Epidermal melanocyte (primary cell): ENCODE measurements around the gene DPF3.
"Not testable (repeated sequence)": the region's sequence is repeated elsewhere in the genome, so short reads cannot be mapped to it uniquely, and the experiment has no call there.

Source experiments
- DNase-seq: peaks from one replicate; pipeline ENCODE4 v3.0.0; 2011; ENCODE audit warnings: low spot score; ENCODE audit not compliant: insufficient read length

Gene DPF3

DNA sequence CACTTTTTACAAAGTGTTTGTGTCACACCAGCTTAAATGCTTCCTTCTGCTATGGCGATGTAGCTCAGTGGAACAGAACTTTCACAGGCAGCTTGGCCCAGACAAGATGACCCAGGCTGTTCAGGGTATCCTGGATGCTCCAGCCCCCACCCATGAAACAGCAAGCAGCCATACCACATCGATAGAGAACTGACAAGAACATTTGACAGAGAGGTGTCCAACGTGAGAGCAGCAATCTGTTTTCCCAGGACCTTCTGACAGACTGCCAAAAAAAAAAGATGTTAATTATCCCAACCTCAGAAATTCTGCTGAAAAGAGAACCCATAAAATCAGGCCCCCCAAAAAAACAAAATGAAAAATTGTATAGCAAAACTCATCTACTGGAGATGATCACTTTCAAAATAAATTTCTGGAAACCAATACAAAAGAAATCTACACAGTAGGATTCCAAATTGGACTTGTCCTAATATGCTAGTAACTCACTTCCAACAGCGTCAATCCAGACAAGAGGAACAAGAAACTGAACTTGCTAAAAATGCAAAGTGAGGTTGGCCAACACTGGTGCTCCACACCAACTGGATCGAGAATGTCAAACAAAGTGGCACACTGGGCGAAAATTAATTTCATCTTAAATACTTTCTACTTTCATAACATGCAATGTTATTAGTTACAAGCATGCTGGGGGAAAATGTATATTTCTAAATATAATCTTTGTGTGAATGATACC, 118.8 kb downstream of the DPF3 start:
- no peak for DNase-seq

DNA sequence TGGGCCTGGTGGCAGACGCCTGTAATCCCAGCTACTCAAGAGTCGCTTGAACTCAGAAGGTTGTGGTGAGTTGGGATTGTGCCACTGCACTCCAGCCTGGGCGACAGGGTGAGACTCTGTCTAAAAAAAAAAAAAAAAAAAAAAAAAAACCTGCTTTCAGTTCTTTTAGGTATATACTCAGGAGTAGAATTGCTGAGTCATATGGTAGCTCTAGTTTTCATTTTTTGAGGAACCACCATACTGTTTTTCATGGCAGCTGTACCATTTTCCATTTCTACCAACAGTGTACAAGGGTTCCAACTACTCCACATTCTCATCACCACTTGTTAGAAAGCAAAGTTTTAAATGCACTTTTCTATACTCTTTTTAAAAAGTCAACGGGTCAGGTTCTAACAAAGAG, 119.8 kb downstream of the DPF3 start:
- DNase-seq: no peak

DNA sequence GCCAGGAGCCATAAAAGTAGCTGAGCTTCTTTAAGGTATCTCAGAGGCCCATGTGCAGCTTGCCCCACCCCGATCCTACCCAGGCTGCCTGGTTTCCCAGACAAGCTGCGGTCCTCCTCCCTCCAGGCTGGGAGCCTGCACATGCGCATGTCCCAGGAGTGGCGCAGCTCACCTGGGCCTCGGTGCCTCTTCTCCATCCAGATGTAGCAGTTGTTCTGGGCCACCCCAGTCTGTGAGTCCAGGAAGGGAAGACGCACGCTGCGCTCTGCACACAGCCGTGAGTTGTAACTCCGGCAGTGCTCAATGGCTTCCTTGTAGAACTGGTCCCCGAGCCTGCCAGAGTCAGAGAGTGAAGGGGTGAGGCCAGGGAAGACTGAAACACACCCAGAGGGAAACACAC, 122.3 kb downstream of the DPF3 start:
- DNase-seq: no peak

DNA sequence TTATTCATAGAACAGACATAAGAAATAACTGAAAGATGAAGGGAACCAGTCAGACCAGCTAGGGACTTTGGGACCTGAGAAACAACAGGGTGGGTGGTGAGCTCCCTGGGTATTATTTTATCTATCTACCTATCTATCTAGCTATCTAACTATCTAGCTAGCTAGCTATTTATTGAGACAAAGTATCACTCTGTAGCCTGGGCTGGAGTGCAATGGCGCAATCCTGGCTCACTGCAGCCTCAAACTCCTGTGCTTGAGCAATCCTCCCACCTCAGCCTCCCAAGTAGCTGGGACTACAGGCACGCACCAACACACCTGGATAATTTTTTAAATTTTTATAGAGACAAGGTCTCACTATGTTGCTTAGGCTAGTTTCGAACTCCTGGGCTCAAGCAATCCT, 127.6 kb downstream of the DPF3 start:
- DNase-seq: no peak

DNA sequence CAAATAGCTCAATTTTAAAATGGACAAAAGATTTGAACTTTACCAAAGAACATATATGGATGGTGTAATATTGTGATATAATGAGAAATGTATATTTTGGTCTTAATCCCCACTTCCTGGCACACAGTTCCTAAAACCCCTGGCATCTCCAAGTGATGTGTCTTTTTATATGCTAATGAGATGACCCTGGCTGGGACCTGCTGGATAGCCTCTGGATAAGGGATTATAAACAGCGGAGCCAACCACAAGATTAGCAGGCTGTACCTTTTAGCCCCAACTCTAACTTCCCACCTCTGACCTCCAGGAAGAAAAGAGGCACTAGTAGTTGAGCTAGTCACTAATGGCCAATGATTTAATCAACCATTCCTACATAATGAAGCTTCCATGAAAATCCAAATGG, 130.0 kb downstream of the DPF3 start:
- no peak for DNase-seq

DNA sequence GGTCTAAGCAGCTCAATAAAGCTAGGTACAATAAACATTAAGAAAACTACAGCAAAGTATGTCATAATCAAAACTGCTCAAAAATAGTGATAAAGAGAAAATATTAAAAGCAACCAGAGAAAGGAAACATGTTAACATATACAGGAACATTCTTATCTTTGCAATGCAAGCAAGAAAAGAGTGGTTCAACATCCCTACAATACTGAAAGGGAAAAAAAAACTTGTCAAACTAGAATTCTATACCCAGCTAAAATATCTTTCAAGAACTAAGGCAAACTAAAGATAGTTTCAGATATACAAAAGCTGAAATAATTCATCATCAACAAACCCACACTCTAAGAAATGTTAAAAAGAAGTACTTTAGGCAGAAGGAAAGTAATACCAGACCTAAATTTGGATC, 134.2 kb downstream of the DPF3 start:
- no peak for DNase-seq

DNA sequence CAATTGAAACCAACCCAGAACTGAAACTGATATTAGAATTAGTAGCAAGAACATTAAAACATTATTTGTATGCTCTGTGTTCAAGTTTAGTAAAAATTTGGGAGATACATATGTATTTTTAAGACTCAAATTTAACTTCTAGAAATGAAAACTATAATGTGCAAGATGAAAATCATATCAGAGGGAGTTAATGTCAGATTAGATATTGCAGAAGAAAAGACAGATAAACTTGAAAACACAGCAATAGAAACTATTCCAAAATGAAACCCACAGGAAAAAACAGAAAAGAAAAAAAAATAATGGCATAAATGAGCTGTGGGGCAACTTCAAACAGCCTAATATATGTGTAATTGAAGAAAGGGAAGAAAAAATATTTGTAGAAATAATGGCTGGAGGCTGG, 134.9 kb downstream of the DPF3 start:
- DNase-seq: no peak

DNA sequence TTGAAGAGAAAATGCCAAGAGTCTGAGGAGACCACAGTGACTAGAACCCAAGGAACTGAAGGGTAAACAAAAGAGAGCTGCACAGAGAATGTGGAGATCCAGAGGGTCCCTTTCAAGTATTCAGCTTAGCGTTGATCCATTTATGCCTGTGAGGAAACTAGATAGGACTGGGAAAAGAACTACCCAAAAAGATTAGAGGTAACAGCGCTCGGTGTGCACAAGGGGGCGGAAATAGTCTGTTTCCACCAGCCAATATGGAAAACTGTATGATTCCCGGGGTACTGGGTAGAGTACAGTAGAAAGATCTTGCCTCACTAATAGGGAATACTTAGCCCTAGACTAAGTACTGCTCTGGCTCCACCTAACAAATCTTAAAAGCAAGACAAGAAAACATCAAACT, 135.5 kb downstream of the DPF3 start:
- no peak for DNase-seq

DNA sequence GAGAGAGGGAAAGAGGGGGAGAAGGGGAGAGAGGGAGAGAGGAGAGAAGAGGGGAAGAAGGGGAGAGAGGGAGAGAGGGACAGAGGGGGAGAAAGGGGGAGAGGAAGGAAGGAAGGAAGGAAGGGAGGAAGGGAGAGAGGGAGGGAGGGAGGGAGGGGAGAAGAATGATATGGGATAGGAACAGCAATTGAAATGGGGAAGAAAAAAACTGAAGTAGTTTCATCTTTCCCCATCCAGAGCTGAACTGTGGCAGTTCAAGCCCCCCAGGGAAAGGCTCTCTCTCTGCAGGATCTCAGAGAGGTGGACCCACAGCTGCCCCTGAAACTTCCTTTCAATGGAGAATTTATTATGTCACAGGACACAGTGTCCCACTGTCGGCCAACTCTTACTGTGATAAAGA, 136.9 kb downstream of the DPF3 start:
- DNase-seq: no peak

DNA sequence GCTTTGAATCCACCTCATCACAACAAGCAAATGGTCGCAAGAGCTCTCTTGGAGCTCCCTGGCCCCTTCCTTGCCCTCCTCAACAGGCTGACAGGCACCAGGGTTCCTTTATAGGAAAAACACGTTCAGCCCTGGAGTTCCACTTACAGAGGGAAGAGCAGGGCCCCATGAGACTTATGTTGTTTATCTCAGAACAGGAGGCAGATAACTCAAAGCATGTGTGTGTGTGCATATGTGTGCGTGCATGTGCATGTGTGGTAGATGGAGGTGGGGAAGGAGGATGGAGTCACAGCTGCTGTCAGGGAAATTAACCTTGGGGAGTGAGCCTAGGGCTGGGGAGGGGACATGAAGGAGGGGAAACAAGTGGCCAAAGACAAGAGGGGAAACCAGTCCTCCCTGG, 138.1 kb downstream of the DPF3 start:
- no peak for DNase-seq

DNA sequence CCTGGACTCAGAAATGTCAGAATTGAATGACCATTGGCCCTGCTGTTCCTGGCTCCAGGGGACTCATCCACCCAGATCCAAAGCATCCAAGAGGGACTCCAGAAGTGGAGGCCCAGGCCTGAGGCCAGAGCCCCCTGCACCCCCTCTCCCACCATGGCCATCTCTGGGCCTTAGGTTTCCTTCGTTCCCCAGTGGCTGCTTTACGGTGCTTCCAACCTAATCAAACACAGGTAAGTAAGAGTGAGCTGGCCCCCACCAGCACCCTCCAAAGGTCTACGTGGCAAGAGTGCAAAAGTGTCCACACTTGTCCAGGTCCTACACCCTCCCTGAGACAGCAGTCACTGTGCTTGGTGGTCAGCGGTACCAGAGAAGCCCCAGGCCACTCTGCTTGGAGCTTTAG, 139.0 kb downstream of the DPF3 start:
- no peak for DNase-seq

DNA sequence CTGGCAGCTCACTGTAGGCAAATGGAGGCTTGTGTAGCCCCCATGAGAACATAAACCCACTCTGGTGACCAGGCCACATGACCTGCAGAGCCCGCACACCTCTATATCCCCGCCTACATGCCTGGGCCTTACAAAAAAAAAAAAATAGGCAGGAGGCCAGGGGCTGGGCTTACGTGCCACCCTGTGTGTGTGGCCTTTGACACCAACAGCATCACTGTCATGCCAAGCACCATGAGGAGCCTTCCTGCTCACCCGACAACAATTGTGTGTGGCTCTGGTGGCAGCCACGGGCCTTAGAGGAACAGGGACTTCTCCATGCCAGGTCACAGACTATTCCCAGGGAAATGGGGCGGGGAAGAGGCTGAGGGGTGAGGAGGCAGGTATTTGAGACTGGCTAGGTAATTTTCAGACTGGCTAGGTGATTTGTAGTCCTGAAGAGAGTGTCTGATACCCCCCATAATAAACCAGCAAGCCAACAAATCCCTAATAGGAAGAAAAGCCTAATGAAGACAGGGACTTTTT, 140.0 kb downstream of the DPF3 start:
- DNase-seq: no peak

DNA sequence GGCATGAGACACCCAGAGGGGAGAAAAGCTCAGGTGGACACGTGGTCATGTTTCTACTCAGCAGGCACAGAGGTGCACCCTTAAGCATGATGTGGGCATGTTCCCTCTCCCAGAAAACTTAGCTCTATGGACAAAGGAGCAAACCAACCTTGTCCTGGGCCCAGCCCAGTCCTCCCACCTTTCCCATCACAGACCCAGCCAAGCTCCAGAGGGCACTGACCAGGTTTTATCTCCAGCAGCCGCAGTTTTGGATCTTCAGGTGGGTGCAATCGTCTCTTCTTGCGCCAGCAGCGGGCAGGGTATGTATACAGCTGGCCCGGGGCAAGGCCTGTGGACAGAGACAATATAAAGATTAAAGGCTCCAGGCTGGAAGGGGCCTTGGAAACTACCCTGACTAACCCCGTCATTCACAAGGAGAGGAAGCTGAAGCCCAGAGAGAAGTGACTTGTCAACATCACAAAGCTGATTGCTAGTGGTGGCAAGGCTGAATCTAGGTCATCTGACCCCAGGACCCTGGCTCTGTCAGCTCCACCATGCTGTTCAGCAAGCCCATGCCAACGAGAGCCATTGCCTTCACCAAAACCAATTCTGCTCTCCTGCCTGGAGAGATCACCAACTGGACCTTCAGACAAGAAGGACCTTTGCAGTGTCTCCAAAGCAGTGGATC, 140.7 kb downstream of the DPF3 start:
- no peak for DNase-seq

DNA sequence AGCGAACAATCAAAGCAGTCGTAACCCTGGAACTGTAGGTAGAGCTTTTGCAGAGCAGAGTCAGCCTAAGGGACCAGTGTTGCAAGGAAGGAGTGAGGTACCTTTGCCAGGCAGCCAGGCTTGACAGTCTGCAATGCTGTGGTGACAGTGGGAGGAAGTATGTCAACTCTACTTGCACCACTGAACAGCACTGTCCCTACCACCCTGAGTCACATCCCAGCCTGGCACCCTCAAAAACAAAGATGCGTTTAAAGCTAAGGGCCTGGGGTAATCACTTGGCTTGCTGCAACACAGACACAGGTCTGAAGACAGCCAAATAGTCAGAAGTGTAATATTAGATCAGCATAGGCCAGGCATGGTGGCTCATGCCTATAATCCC, 141.9 kb downstream of the DPF3 start:
- DNase-seq: no peak

DNA sequence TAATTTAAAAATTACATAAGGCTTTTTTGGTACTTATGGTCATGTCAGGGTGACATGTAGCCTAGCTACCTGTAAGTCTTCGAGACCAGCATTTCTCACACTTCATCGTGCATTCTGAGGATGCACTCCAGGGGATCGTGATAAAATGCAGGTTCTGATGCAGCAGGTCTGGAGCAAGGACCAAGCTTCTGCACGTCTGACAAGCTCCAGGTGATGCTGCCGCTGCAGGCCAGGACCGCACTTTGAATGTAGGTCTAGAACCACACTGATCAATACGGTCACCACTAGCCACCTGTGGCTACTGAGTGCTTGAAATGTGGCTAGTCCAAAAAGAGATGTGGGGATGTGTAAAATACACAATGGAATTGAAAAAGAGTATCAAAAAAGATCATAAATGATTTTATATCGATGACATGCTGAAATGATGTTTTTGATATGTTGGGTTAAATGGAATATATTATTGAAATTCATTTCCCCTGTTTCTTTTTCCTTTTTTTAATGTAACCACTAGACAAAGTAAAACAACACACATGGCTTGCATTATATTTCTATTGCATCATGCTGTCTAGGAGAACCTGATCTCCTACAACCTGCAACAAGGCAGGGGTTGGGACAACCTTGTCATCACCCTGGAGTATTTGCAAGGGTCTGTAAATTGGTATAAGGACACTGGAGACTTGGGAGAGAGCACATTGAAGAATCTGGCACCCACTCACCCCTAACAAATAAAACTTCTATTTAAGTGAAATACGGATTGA, 142.4 kb downstream of the DPF3 start:
- no peak for DNase-seq

DNA sequence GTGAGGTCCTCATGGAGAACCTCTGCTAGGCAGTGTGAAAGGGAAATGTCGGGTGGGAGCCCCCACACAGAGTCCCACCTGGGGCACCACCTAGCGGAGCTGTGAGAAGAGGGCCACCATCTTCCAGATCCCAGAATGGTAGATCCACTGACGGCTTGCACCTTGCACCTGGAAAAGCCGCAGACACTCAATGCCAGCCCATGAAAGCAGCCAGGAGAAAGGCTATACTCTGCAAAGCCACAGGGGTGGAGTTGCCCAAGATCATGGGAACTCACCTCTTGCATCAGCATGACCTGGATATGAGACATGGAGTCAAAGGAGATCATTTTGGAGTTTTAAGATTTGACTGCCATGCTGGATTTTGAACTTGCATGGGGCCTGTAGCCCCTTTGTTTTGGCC, 145.0 kb downstream of the DPF3 start:
- not testable (repeated sequence) for DNase-seq

DNA sequence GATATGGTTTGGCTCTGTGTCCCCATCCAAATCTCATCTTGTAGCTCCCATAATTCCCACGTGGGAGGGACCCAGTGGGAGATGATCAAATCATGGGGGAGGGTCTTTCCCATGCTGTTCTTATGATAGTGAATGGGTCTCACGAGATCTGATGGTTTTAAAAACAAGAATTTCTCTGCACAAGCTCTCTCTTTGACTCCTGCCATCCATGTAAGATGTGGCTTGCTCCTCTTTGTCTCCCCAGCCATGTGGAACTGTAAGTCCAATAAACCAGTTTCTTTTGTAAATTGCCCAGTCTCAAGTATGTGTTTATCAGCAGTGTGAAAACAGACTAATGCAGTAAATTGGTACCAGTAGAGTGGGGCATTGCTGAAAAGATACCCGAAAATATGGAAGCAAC, 146.2 kb downstream of the DPF3 start:
- no peak for DNase-seq

DNA sequence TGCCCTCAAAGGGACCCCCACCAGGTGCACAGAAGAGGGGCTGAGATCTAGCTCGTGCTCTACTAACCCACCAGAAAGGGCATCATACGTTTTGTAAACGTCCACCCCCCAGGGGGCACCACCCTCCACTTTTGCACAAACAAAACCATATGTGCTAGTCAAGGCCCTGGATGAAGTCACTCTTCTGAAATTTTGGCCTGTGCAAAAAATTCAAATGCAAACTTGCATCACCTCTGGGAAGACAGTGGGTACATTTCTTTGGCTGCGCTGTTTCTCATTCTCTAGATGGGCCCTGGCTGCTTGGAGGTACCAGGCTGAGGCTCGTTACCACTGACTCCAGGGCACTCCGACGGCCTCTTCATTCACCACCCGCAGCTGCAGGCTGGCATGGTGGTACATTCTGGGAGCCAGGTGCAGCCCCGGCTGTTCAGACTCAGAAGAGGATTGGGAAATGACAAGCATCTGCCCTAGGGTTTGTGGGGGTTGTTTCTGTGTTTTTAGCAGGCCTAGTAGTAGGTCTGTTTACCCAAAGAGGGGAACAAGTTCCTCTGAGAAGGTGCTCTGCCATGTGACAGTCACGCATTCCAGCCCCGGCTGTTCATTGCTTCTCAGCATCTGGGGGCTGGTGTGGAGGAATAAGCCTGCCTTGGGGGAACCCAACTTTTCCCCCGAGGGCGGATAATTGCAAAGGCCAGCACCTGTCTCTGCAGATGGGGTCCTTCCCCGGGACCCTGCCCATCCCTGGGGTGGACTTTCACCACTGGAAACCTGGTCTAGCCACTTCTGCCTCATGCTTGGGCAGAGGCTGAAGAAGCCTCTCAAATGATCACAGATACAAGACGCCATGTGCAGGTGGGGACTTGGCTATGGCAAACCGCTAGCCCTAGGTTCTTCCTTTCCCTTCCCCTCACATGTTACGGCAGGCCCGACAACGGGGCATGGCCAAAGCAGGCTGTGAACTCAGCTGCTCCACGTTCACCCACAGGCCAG, 147.6 kb downstream of the DPF3 start:
- DNase-seq: no peak

DNA sequence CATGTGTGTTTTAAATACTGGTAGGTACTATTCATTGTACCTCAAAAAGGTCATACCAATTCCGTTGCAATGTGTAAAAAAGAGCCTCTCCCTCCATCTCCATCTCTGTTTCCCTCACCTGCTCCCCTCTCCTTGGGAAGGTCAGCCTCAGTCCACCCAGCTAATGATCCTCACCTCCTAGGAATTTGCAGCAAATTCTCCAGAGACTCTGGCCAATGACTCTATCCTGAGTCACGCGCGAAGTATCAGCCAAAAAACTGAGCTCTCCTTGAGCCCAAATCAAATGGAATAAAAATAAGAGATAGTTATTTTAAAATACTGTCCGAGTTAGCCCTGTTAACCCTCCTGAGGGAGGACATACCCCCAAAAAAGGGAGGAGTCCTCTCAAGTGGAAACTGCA, 148.4 kb downstream of the DPF3 start:
- no peak for DNase-seq

DNA sequence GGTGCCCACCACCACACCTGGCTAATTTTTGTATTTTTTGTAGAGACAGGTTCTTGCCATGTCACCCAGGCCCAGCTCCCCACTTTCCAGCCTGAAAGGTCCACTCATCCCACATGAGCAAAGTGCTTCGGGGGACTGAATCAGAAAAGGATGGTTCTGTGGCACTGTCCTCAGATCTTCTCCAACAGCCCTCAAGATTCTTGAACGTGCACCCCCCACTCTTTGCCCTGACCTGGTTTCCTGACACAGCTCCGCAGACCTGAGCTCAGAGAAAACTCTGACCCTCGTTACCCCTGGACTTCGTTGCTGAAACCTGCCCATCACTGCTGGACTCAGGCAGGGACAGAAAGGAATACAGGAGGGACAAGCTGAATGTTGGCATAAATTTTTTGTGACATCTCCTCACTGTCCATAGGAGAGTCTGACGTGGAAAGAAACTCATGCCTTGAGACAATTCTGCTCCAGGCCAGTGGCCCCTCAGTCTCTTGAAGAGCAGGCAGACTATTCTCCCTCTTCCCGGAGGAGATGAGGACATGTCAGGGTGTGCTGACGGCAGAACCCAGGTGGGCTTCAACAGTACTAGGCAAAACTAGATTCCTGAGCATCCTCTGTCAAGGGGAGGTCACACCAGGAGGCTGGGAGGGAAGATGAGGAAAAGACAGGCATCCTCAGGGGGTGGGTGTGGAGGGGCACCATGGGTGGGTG, 149.3 kb downstream of the DPF3 start:
- no peak for DNase-seq

DNA sequence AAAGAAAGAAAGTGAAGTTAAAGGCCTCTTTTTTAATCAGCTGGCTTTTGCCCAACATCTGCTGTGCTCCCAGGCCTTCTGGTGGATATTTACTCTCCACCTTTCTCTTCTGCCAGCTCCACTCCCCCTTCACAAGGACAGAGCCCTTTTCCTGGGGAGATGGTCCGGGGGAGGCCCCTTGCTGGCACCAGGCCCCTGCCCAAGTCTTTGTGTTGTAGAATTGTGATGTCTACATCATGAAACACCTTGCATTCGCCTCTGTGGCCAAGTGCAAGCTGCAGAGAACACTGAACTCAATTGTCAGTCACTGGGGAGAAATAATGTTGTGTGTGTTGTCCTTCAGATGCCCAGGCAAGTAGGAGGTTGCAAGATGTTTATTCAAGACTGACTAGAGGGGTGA, 150.3 kb downstream of the DPF3 start:
- no peak for DNase-seq
